ENCODE data around the gene ZBTB39.

GRCh38 chr12:56957229-56958052 is 48.9 kb downstream of the ZBTB39 start, which contains the start of gene RDH16:
- TF ChIP-seq, protein P1, sequence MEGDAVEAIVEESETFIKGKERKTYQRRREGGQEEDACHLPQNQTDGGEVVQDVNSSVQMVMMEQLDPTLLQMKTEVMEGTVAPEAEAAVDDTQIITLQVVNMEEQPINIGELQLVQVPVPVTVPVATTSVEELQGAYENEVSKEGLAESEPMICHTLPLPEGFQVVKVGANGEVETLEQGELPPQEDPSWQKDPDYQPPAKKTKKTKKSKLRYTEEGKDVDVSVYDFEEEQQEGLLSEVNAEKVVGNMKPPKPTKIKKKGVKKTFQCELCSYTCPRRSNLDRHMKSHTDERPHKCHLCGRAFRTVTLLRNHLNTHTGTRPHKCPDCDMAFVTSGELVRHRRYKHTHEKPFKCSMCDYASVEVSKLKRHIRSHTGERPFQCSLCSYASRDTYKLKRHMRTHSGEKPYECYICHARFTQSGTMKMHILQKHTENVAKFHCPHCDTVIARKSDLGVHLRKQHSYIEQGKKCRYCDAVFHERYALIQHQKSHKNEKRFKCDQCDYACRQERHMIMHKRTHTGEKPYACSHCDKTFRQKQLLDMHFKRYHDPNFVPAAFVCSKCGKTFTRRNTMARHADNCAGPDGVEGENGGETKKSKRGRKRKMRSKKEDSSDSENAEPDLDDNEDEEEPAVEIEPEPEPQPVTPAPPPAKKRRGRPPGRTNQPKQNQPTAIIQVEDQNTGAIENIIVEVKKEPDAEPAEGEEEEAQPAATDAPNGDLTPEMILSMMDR (IDR thresholded peaks at IDR 0.05), result no peak
- no peak for TF ChIP-seq EZH2 (IDR thresholded peaks at IDR 0.05; ENCODE audit: borderline replicate concordance, insufficient read depth, low read depth, low read length, poor library complexity, severe bottlenecking)

All from B cell (primary cell).